Articular chondrocyte of knee joint (primary cell): Measurements from ENCODE around the gene XAGE5. TPM values are rescaled to one million over a fixed set of nuclear protein-coding genes. Genes with fewer than 3 reads are reported as not detected.

Experiments
- small RNA-seq: library from RNA; depleted of rRNA; stranded (forward); fragments of <200 nt; gene quantifications from one replicate; pipeline ENCODE3, GENCODE V24; 2012
- total RNA-seq: library from RNA; depleted of rRNA; stranded (reverse); fragments of >200 nt; gene quantifications from 2 replicates; pipeline ENCODE4 v1.2.3, GENCODE V29; 2012

Gene XAGE5, protein sequence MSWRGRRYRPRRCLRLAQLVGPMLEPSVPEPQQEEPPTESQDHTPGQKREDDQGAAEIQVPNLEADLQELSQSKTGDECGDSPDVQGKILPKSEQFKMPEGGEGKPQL
- total RNA-seq = not detected in 2 replicates

DNA sequence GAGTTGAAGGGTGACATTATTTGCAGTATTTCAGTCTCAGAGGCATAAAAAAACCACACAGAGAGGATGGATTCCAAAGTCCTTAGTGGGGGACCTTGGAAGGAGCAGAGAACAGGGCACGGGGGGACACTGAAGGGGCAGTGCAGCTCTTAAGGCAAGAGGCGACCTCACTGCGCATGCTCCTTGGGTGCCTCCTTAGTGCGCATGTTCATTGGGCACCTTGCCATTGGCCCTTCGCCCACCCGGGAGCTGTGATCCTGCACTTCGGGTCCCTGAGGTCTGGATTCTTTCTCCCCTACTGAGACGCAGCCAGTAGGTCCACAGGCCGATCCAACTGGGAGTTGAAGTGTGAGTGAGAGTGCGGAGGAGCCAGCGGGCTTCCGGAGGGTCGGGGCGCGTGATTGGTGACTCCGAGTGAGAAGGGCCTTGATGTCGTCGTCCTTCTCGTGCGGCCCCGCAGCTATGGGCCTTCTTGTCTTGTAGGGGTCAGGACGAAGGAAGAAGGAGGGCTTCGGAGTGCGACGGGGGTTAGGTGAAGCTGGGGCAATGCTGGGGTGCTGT is at the start of gene XAGE5:
Gene XAGE5 (plus strand): TSS at position 223 of the 561 bp plus-strand sequence. CDS start 1,280 bp downstream, outside the sequence.

DNA sequence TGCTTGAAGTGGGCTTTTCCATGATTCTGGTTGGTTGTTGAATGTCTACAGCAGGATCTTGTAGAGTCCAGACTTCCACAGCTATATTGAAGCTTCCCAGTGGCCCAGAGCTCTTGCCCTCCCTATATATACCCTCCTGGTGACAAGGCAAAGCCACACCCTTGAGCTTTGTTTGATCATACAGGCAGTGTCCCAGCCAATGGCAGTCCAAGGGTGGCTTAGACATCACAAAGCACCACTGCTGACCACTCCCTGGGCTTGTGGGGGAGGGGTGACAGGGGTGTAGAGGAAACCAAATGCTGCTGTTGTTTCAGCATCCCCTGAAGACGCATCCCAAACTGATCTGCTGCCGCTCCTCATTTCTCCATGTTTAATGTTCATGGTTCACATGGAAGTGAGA is 13.8 kb upstream of the XAGE5 start, which contains the start of gene SPANXN5:
Gene SPANXN5 (minus strand): TSS at position 101 of the 400 bp plus-strand sequence. CDS start 79 bp downstream, at position 22.

Small RNA genes within 50 kb of the gene (small RNA-seq; reads per million reads assigned to genes)
- gene AC244505.6 = not detected
- not detected for gene AC244505.7

Other genes with a start within 250 kb of the XAGE5 start
- gene SSX7, start 156.4 kb upstream of the XAGE5 start, total RNA-seq = not detected in 2 replicates
- gene SSX2, start 104.1 kb upstream of the XAGE5 start, total RNA-seq = not detected in 2 replicates
- not detected in 2 replicates for gene SSX2B, start 60.0 kb upstream of the XAGE5 start, total RNA-seq
- not detected in 2 replicates for gene SPANXN5, start 13.9 kb upstream of the XAGE5 start, total RNA-seq
- gene XAGE3, start 56.8 kb downstream of the XAGE5 start, total RNA-seq = not detected in 2 replicates
- gene FAM156B, start 86.0 kb downstream of the XAGE5 start, total RNA-seq = 9.5 and 10.8 TPM in 2 replicates
- gene FAM156A, start 147.2 kb downstream of the XAGE5 start, total RNA-seq = 14.8 and 18.3 TPM in 2 replicates
- gene GPR173, start 237.5 kb downstream of the XAGE5 start, total RNA-seq = 2.2 and 2.8 TPM in 2 replicates